Caco-2 (cell line): ENCODE results near the gene STX5. TPM values are rescaled to one million over a fixed set of nuclear protein-coding genes. Genes with fewer than 3 reads are reported as not detected.

Experiments used
- BruUV-seq: library from RNA; stranded (reverse); fragments of 400-500 nt; replicated peaks from 2 replicates; lab custom pipeline; 2021; lab: Mats Ljungman, UMichigan
- CTCF ChIA-PET: fragments of 300-600 bp; sonication (Branson Sonifier 250); formaldehyde crosslinking; loops from one replicate; lab custom pipeline; 2022; ENCODE audit warnings: antibody characterized with exemption; lab: Charles Lee
- POLR2A ChIA-PET: fragments of 300-600 bp; sonication (Branson Sonifier 250); formaldehyde crosslinking; loops from one replicate; lab custom pipeline; 2022; ENCODE audit warnings: antibody characterized with exemption; lab: Charles Lee
- DNase-seq, 2 experiments: peaks; one replicate each; pipeline versions ENCODE4 v3.0.0 to v3.0.0-alpha.2; 2020 to 2022
- H3K27me3 ChIP-seq: replicated peaks from 2 replicates; pipeline ENCODE4 v1.6.0; 2011; ENCODE audit warnings: low read length; ENCODE audit not compliant: control insufficient read depth, insufficient read depth
- H3K36me3 ChIP-seq: 2 replicates; pipeline ENCODE4 v1.5.1; 2011; ENCODE audit warnings: low read length; ENCODE audit not compliant: control insufficient read depth, insufficient read depth
- H3K4me1 ChIP-seq: fragments of 250-450 bp; sonication (Bioruptor Pico); 2 replicates; pipeline ENCODE4 v1.5.1; 2020; ENCODE audit warnings: mild to moderate bottlenecking
- H3K4me3 ChIP-seq: 2 replicates; pipeline ENCODE4 v1.5.1; 2011; ENCODE audit warnings: low read depth, mild to moderate bottlenecking, control low read depth, low read length
- H3K9me3 ChIP-seq: fragments of 250-450 bp; sonication (Bioruptor Pico); 2 replicates; pipeline ENCODE4 v1.5.1; 2020; ENCODE audit warnings: mild to moderate bottlenecking, moderate library complexity
- H3K27ac Mint-ChIP-seq: one replicate; pipeline ENCODE4 v1.8.0; 2022; ENCODE audit warnings: mixed read lengths; ENCODE audit not compliant: unreplicated experiment
- H3K27me3 Mint-ChIP-seq: one replicate; pipeline ENCODE4 v1.8.0; 2022; ENCODE audit warnings: mixed read lengths; ENCODE audit not compliant: insufficient read depth, unreplicated experiment
- H3K36me3 Mint-ChIP-seq: one replicate; pipeline ENCODE4 v1.8.0; 2022; ENCODE audit warnings: mild to moderate bottlenecking, mixed read lengths; ENCODE audit not compliant: insufficient read depth, unreplicated experiment
- H3K4me1 Mint-ChIP-seq: one replicate; pipeline ENCODE4 v1.8.0; 2022; ENCODE audit warnings: low read depth, mixed read lengths; ENCODE audit not compliant: unreplicated experiment
- H3K4me3 Mint-ChIP-seq: one replicate; pipeline ENCODE4 v1.8.0; 2022; ENCODE audit warnings: mild to moderate bottlenecking, moderate library complexity, mixed read lengths; ENCODE audit not compliant: unreplicated experiment
- H3K9me3 Mint-ChIP-seq: one replicate; pipeline ENCODE4 v1.8.0; 2022; ENCODE audit warnings: mixed read lengths; ENCODE audit not compliant: unreplicated experiment
- intact Hi-C: fragments of 100-400 bp; cut with micrococcal nuclease; formaldehyde crosslinking; loops from one replicate; pipeline ENCODE4 v1.10.0; 2022; ENCODE audit not compliant: unreplicated experiment
- microRNA-seq: library from miRNA; unstranded; fragments of <30 nt; microRNA quantifications from one replicate; pipeline ENCODE4 v1.2.0, GENCODE V29; 2022
- total RNA-seq: library from RNA; stranded (reverse); gene quantifications from 2 replicates; pipeline ENCODE4 v1.2.3, GENCODE V29; 2022
- TF ChIP-seq, protein P1 (sequence below), 2 experiments: fragments of 200-600 bp in 1 of 2; IDR thresholded peaks; 1 replicate in 1 of 2; 2 replicates in 1 of 2; pipeline versions ENCODE4 v1.5.1 to v1.8.0; 2011 to 2022; ENCODE audit warnings: antibody characterized with exemption in 1 of 2, control low read depth in 1 of 2, inconsistent platforms in 1 of 2, low read depth in 1 of 2, low read length in 1 of 2, mild to moderate bottlenecking in 1 of 2, moderate library complexity in 1 of 2; ENCODE audit not compliant: insufficient read depth in 1 of 2, severe bottlenecking in 1 of 2, unreplicated experiment in 1 of 2

The STX5 gene
- total RNA-seq, 1 experiment from 2014 or later = 44.2 TPM

DNA sequence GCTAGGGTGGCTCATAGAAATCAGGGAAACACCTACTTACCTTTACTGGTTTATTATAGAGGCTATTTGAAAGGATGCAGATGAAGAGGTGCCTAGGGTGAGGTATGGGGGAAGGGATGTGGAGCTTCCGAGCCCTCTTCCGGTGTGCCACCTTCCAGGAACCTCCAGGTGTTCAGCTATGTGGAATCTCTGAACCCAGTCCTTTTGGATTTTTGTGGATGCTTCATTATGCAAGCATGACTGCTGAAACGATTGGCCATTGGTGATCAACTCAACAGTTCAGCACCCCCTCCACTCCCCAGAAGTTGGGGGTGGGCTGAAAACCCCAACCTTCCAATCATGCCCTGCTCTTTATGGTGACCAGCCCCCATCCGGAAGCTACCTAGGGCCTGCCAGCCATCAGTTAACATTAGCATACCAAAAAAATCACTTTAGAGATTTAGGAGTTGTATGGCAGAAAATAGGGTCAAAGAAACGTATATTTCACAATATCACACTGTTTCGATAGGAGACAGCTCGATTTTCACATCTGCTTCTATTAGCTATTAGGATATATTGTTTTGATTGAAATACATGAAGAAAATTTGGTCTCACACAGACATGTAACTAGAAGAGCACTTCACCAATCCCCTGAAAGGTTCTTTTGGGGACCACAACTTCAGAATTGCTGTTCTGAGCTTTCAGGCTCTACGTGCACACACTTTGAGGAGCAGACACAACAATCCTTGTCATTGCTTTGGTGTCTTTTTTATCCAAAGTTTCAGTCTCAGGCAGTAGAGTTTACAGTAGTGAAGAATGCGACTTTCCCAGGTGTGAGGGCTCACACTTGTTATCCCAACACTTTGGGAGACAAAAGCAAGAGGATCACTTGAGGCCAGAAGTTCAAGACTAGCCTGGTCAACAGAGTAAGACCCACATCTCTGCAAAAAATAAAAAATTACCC, 73.7 kb downstream of the STX5 start:
- POLR2A ChIA-PET = interaction anchor here (0.9 kb wide), 1 partner anchor 31 kb away, joined by 5 read pairs; the partner anchor contains the start of gene HNRNPUL2
- Mint-ChIP-seq H3K4me1 (peaks cover 13% of the 10 kb centered on the region), H3K36me3 (peaks cover 28% of the 10 kb centered on the region), H3K4me3 (no peak overlapping the region), H3K27me3 (no peaks in the 10 kb centered on the region), H3K9me3 (no peaks in the 10 kb centered on the region), H3K27ac (no peak overlapping the region)
- no peak overlapping the region for H3K4me3 ChIP-seq
- peaks cover 13% of the 10 kb centered on the region; the same call in 1 of the 2 replicates for H3K4me1 ChIP-seq
- no TSS peak for BruUV-seq
- CTCF ChIA-PET = interaction anchor here (1.1 kb wide), 1 partner anchor 13 kb away, joined by 5 read pairs; the partner anchor contains the start of gene TAF6L
- no peak for DNase-seq
- no peaks in the 10 kb centered on the region for H3K27me3 ChIP-seq
- H3K36me3 ChIP-seq = no peaks in the 10 kb centered on the region
- intact Hi-C loops = no loop called here
- no peaks in the 10 kb centered on the region for H3K9me3 ChIP-seq
- TF ChIP-seq, protein P1, sequence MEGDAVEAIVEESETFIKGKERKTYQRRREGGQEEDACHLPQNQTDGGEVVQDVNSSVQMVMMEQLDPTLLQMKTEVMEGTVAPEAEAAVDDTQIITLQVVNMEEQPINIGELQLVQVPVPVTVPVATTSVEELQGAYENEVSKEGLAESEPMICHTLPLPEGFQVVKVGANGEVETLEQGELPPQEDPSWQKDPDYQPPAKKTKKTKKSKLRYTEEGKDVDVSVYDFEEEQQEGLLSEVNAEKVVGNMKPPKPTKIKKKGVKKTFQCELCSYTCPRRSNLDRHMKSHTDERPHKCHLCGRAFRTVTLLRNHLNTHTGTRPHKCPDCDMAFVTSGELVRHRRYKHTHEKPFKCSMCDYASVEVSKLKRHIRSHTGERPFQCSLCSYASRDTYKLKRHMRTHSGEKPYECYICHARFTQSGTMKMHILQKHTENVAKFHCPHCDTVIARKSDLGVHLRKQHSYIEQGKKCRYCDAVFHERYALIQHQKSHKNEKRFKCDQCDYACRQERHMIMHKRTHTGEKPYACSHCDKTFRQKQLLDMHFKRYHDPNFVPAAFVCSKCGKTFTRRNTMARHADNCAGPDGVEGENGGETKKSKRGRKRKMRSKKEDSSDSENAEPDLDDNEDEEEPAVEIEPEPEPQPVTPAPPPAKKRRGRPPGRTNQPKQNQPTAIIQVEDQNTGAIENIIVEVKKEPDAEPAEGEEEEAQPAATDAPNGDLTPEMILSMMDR (IDR thresholded peaks at IDR 0.05; ENCODE audit: insufficient read depth in 1 of 2, low read depth in 1 of 2, low read length in 1 of 2, severe bottlenecking in 1 of 2, unreplicated experiment in 1 of 2) = no peak

Small RNA genes lying within 50 kb of the gene (microRNA-seq; reads per million reads assigned to microRNA genes)
- gene MIR6514 (1.5 reads per million), gene MIR6748 (not detected)

Other genes with a start within 250 kb of the STX5 start
- gene TUT1, start 240.5 kb downstream of the STX5 start, total RNA-seq = 27.2 and 30.2 TPM in 2 replicates
- gene MTA2, start 230.2 kb downstream of the STX5 start, total RNA-seq = 134 and 135 TPM in 2 replicates
- gene EML3, start 219.3 kb downstream of the STX5 start, total RNA-seq = 61.2 and 68.7 TPM in 2 replicates
- gene ROM1, start 218.8 kb downstream of the STX5 start, total RNA-seq = 1.1 and 1.3 TPM in 2 replicates
- 37.2 and 37.6 TPM in 2 replicates for gene B3GAT3, start 210.1 kb downstream of the STX5 start, total RNA-seq
- gene GANAB, start 185.4 kb downstream of the STX5 start, total RNA-seq = 414 and 442 TPM in 2 replicates
- gene INTS5, start 178.7 kb downstream of the STX5 start, total RNA-seq = 22.2 TPM in 2 replicates
- 115 and 123 TPM in 2 replicates for gene C11orf98, start 166.8 kb downstream of the STX5 start, total RNA-seq
- gene CSKMT, start 166.7 kb downstream of the STX5 start, total RNA-seq = 38.2 and 40.1 TPM in 2 replicates
- gene UQCC3, start 160.4 kb downstream of the STX5 start, total RNA-seq = 23.9 and 24.0 TPM in 2 replicates
- gene LBHD1, start 159.8 kb downstream of the STX5 start, total RNA-seq = 11.9 and 13.6 TPM in 2 replicates
- gene UBXN1, start 153.0 kb downstream of the STX5 start, total RNA-seq = 116 and 118 TPM in 2 replicates
- gene LRRN4CL, start 142.5 kb downstream of the STX5 start, total RNA-seq = 0.35 and 0.64 TPM in 2 replicates
- 39.2 and 48.2 TPM in 2 replicates for gene BSCL2, start 124.6 kb downstream of the STX5 start, total RNA-seq
- not detected in 2 replicates for gene GNG3, start 124.4 kb downstream of the STX5 start, total RNA-seq
- 60.0 and 62.9 TPM in 2 replicates for gene HNRNPUL2, start 104.6 kb downstream of the STX5 start, total RNA-seq
- gene TTC9C, start 103.6 kb downstream of the STX5 start, total RNA-seq = 47.0 and 53.6 TPM in 2 replicates
- gene ZBTB3, start 77.9 kb downstream of the STX5 start, total RNA-seq = 8.2 and 10.9 TPM in 2 replicates
- gene POLR2G, start 70.5 kb downstream of the STX5 start, total RNA-seq = 139 TPM in 2 replicates
- gene TAF6L, start 60.7 kb downstream of the STX5 start, total RNA-seq = 26.8 and 30.1 TPM in 2 replicates
- gene TMEM179B, start 44.6 kb downstream of the STX5 start, total RNA-seq = 59.9 and 68.4 TPM in 2 replicates
- gene TMEM223, start 40.0 kb downstream of the STX5 start, total RNA-seq = 22.7 and 28.1 TPM in 2 replicates
- 77.5 and 77.6 TPM in 2 replicates for gene NXF1, start 26.6 kb downstream of the STX5 start, total RNA-seq
- gene TEX54, start 790 bp upstream of the STX5 start, total RNA-seq = 0.95 TPM in 1 of 2 replicates, not detected in the other
- 112 and 115 TPM in 2 replicates for gene WDR74, start 7.5 kb upstream of the STX5 start, total RNA-seq
- 763 and 879 TPM in 2 replicates for gene SLC3A2, start 48.8 kb upstream of the STX5 start, total RNA-seq
- gene CHRM1, start 89.3 kb upstream of the STX5 start, total RNA-seq = not detected in 2 replicates
- not detected in 2 replicates for gene SLC22A6, start 152.9 kb upstream of the STX5 start, total RNA-seq
- not detected in 2 replicates for gene SLC22A8, start 183.8 kb upstream of the STX5 start, total RNA-seq